HEK293 (cell line): ENCODE data around the gene CD47.

Experiments
- TCF7L2 ChIP-seq: IDR thresholded peaks from 2 replicates; pipeline ENCODE4 v1.6.1; 2011; ENCODE audit warnings: low read depth, mild to moderate bottlenecking, inconsistent platforms, low read length, moderate library complexity, borderline replicate concordance
- TRIM28 ChIP-seq: IDR thresholded peaks from 2 replicates; pipeline ENCODE4 v1.6.1; 2011; ENCODE audit warnings: low read length, control low read depth, borderline replicate concordance
- ZNF138 ChIP-seq: fragments of 450-650 bp; formaldehyde crosslinking; IDR thresholded peaks from 2 replicates; pipeline ENCODE4 v1.5.1; 2016; ENCODE audit warnings: missing biosample characterization, missing genetic modification characterization, borderline replicate concordance
- ZNF707 ChIP-seq: fragments of 450-650 bp; formaldehyde crosslinking; IDR thresholded peaks from 2 replicates; pipeline ENCODE4 v1.5.1; 2016; ENCODE audit warnings: missing biosample characterization, missing genetic modification characterization
- TF ChIP-seq, protein P1 (sequence below): fragments of 450-650 bp; formaldehyde crosslinking; IDR thresholded peaks from 2 replicates; pipeline ENCODE4 v1.5.1; 2016; ENCODE audit warnings: missing biosample characterization, missing genetic modification characterization

DNA sequence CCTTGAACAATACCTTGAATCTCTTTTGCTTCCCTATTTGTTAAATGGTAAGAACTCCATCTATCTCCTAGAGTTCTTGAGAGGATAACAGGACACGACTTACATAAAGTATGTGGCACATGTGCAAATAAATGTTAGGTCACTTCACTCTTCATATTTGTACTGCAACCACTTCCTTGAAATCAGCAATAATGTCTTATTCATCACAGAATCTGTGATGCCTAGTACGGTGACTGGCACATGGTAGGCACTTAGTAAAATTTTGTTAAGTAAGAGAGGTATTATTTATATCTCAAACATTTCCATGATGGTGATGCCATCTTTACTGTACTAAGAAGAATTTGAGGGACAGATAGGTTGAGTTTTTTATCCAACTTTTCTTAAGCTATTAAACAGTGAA, 14.3 kb downstream of the CD47 start:
- TF ChIP-seq TRIM28 (no peak), ZNF138 (tag by site-specific recombination) (no peak), ZNF707 (no peak), TCF7L2 (no peak)
- TF ChIP-seq, protein P1, sequence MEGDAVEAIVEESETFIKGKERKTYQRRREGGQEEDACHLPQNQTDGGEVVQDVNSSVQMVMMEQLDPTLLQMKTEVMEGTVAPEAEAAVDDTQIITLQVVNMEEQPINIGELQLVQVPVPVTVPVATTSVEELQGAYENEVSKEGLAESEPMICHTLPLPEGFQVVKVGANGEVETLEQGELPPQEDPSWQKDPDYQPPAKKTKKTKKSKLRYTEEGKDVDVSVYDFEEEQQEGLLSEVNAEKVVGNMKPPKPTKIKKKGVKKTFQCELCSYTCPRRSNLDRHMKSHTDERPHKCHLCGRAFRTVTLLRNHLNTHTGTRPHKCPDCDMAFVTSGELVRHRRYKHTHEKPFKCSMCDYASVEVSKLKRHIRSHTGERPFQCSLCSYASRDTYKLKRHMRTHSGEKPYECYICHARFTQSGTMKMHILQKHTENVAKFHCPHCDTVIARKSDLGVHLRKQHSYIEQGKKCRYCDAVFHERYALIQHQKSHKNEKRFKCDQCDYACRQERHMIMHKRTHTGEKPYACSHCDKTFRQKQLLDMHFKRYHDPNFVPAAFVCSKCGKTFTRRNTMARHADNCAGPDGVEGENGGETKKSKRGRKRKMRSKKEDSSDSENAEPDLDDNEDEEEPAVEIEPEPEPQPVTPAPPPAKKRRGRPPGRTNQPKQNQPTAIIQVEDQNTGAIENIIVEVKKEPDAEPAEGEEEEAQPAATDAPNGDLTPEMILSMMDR (tag by site-specific recombination), result no peak
